ENCODE results near the gene ARL16.

DNA sequence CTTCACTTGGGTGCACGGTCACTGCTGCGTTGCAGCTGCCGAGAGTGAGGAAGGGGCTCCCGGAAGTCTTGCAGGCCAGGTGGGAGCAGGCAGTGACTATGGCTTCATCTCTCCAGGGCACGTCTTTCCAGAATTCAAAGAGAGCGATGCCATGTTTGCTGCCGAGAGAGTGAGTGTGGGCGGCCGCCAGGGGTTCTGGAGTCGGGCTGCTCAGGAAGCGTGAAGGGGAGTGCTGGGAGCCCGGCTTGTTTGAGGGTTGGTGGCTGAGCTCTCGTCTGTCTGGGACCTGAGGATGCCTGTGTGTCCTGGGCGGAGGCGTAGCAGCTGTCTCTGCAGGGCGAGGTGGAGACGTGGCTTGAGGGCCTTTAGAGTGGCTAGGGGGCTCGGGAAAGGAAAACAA is 6.5 kb upstream of the ARL16 start:
- TF ChIP-seq NFRKB (IDR thresholded peaks at IDR 0.05) (no peak), FOXA1 (IDR thresholded peaks at IDR 0.05) (no peak), SP1 (IDR thresholded peaks at IDR 0.05) (no peak), BHLHE40 (IDR thresholded peaks at IDR 0.05; ENCODE audit: borderline replicate concordance) (no peak), FOXM1 (IDR thresholded peaks at IDR 0.05; ENCODE audit: borderline replicate concordance) (no peak), ARNT (IDR thresholded peaks at IDR 0.05) (no peak), ZNF384 (IDR thresholded peaks at IDR 0.05) (no peak), L3MBTL2 (conservative IDR thresholded peaks at IDR 0.05) (no peak), FOXK2 (IDR thresholded peaks at IDR 0.05) (no peak), TARDBP (IDR thresholded peaks at IDR 0.05) (no peak), ELF4 (IDR thresholded peaks at IDR 0.05) (no peak), LEF1 (IDR thresholded peaks at IDR 0.05; ENCODE audit: borderline replicate concordance) (no peak)
- TF ChIP-seq, protein P1, sequence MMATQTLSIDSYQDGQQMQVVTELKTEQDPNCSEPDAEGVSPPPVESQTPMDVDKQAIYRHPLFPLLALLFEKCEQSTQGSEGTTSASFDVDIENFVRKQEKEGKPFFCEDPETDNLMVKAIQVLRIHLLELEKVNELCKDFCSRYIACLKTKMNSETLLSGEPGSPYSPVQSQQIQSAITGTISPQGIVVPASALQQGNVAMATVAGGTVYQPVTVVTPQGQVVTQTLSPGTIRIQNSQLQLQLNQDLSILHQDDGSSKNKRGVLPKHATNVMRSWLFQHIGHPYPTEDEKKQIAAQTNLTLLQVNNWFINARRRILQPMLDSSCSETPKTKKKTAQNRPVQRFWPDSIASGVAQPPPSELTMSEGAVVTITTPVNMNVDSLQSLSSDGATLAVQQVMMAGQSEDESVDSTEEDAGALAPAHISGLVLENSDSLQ (IDR thresholded peaks at IDR 0.05): no peak

Measured in HEK293T (cell line).